Testis (tissue), 2 donors: ENCODE measurements around the gene CTNNA2.

Experiments used
- CTCF ChIP-seq, 3 experiments: fragments of 450-650 bp in 2 of 3; fragments of 200-600 bp in 1 of 3; sonication (generic) in 1 of 3; IDR thresholded peaks; one replicate each; pipeline ENCODE4 v1.5.1; 2016 to 2019; ENCODE audit warnings: antibody characterized with exemption in 3 of 3, mild to moderate bottlenecking in 2 of 3, moderate library complexity in 1 of 3
- POLR2A ChIP-seq: fragments of 450-650 bp; IDR thresholded peaks from one replicate; pipeline ENCODE4 v1.6.1; 2017; ENCODE audit warnings: antibody characterized with exemption, mild to moderate bottlenecking, moderate library complexity

GRCh38 chr2:79630972-79631557 is 118.2 kb downstream of the CTNNA2 start:
- no peak for TF ChIP-seq POLR2A
- TF ChIP-seq CTCF (IDR thresholded peaks at IDR 0.05): no peak
